ENCODE results near the gene DESI1.
"Not testable (repeated sequence)": the region's sequence is repeated elsewhere in the genome, so short reads cannot be mapped to it uniquely, and the experiment has no call there.

Gene DESI1

DNA sequence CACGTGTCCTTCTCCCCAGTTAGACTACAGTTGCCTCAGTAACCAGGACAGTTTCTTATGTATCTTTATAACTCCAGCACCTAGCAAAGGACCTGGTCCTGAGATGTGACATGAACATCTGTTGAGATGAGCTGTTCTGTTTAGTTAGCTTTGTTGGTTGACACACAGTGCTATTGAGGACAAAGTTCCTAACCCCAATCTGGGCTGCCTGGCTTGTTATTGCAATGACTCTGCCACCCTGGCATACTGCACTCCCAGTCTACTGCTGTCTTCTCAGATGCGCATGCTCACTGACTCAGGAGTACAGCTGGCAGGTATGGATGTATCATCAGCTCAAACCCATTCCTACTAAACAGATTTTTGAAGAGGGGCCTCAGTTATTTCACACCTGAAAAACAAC lies 7.4 kb downstream of the DESI1 start:
- Mint-ChIP-seq H3K36me3 (peaks cover 5% of the 10 kb centered on the region), H3K4me3 (no peak overlapping the region), H3K27me3 (no peaks in the 10 kb centered on the region), H3K9me3 (ENCODE audit: low read depth) (no peaks in the 10 kb centered on the region), H3K27ac (no peak overlapping the region), H3K4me1 (ENCODE audit: low read depth) (peaks cover 23% of the 10 kb centered on the region)

- peaks cover 7% of the 10 kb centered on the region for H3K36me3 Mint-ChIP-seq
- no peak overlapping the region for H3K4me3 Mint-ChIP-seq
- no peaks in the 10 kb centered on the region for H3K9me3 Mint-ChIP-seq (ENCODE audit: low read depth)
- H3K27me3 Mint-ChIP-seq = no peaks in the 10 kb centered on the region
- peaks cover 19% of the 10 kb centered on the region for H3K4me1 Mint-ChIP-seq (ENCODE audit: low read depth)
- no peak overlapping the region for H3K27ac Mint-ChIP-seq
Observed at GRCh38 chr22:41612603-41613306, 8.1 kb downstream of the DESI1 start.

DNA sequence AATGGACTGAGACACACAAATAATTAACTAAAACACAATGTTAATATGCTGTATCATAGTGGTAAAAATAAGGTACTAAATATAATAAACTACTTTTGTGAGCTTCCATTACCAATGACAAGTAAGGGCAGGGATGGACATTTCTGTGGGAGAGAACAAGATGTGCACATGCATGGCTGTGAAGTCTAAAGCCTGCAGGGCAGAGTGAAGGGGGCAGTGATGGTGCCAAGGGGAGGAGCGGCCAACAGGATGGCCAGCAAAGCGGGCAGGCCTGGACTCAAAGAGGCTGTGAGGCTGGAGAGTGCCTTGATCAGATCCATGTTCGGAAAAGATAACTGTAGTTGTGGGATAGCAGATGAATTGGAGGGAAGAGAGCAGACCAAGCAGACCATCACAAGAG lies 12.5 kb downstream of the DESI1 start:
- Mint-ChIP-seq H3K27ac (no peak overlapping the region), H3K9me3 (ENCODE audit: low read depth) (no peaks in the 10 kb centered on the region), H3K4me1 (ENCODE audit: low read depth) (peaks cover 17% of the 10 kb centered on the region), H3K36me3 (peaks cover 18% of the 10 kb centered on the region), H3K4me3 (no peak overlapping the region), H3K27me3 (no peaks in the 10 kb centered on the region)

- Mint-ChIP-seq H3K36me3 (peaks cover 27% of the 10 kb centered on the region), H3K27ac (peak overlapping the region; percentile 46), H3K9me3 (ENCODE audit: low read depth) (no peaks in the 10 kb centered on the region), H3K27me3 (no peaks in the 10 kb centered on the region), H3K4me3 (no peak overlapping the region), H3K4me1 (ENCODE audit: low read depth) (peaks cover 28% of the 10 kb centered on the region)
Observed at GRCh38 chr22:41603873-41604332, 16.9 kb downstream of the DESI1 start.

DNA sequence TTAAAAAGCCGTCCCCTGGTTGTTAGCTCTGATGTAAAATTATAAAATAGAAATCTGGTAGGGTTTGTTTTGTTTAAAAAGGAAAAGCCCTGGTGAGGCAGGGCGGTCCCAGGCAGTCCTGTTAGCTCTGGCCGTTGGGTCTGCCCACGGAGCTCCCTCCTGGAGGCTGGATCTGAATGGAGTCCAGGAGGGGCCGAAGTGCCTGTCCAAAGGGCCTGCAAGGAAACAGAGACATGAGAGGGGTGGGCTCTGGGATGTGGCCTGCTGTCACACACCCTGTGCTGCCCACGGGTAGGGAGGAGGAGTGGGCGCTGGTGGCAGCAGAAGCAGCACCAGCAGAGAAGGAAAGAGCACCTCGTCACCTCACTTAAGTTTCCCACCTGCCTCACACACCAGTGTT lies 19.9 kb downstream of the DESI1 start:
- no peak overlapping the region for H3K4me3 Mint-ChIP-seq

GRCh38 chr22:41598891-41599635 lies 21.8 kb downstream of the DESI1 start:
- Mint-ChIP-seq H3K27ac (no peak overlapping the region), H3K36me3 (peaks cover 13% of the 10 kb centered on the region), H3K9me3 (ENCODE audit: low read depth) (no peaks in the 10 kb centered on the region), H3K4me1 (ENCODE audit: low read depth) (peaks cover 18% of the 10 kb centered on the region), H3K27me3 (no peaks in the 10 kb centered on the region), H3K4me3 (no peak overlapping the region)

More for the DNA sequence above, 19.9 kb downstream of the DESI1 start:
- Mint-ChIP-seq H3K9me3 (ENCODE audit: low read depth) (no peaks in the 10 kb centered on the region), H3K36me3 (peaks cover 22% of the 10 kb centered on the region), H3K27me3 (no peaks in the 10 kb centered on the region), H3K4me1 (ENCODE audit: low read depth) (peaks cover 28% of the 10 kb centered on the region), H3K27ac (no peak overlapping the region)

GRCh38 chr22:41598081-41598480 lies 22.8 kb downstream of the DESI1 start:
- peaks cover 8% of the 10 kb centered on the region for H3K4me1 Mint-ChIP-seq (ENCODE audit: low read depth)
- no peaks in the 10 kb centered on the region for H3K9me3 Mint-ChIP-seq (ENCODE audit: low read depth)
- no peak overlapping the region for H3K4me3 Mint-ChIP-seq
- H3K27me3 Mint-ChIP-seq = no peaks in the 10 kb centered on the region
- H3K36me3 Mint-ChIP-seq = peaks cover 6% of the 10 kb centered on the region
- H3K27ac Mint-ChIP-seq = no peak overlapping the region

- Mint-ChIP-seq H3K9me3 (ENCODE audit: low read depth) (no peaks in the 10 kb centered on the region), H3K27ac (no peak overlapping the region), H3K36me3 (peaks cover 3% of the 10 kb centered on the region), H3K4me1 (ENCODE audit: low read depth) (peaks cover 4% of the 10 kb centered on the region), H3K27me3 (no peaks in the 10 kb centered on the region), H3K4me3 (no peak overlapping the region)
Observed at GRCh38 chr22:41597635-41597953, 23.2 kb downstream of the DESI1 start.

GRCh38 chr22:41596776-41597634 lies 23.8 kb downstream of the DESI1 start:
- H3K9me3 Mint-ChIP-seq (ENCODE audit: low read depth) = no peaks in the 10 kb centered on the region
- H3K4me3 Mint-ChIP-seq = no peak overlapping the region
- H3K27ac Mint-ChIP-seq = no peak overlapping the region
- peaks cover 3% of the 10 kb centered on the region for H3K36me3 Mint-ChIP-seq
- no peaks in the 10 kb centered on the region for H3K4me1 Mint-ChIP-seq (ENCODE audit: low read depth)
- H3K27me3 Mint-ChIP-seq = no peaks in the 10 kb centered on the region

- Mint-ChIP-seq H3K36me3 (no peaks in the 10 kb centered on the region), H3K4me3 (no peak overlapping the region), H3K27me3 (no peaks in the 10 kb centered on the region), H3K9me3 (ENCODE audit: low read depth) (no peaks in the 10 kb centered on the region), H3K4me1 (ENCODE audit: low read depth) (peaks cover 2% of the 10 kb centered on the region), H3K27ac (no peak overlapping the region)
Observed at GRCh38 chr22:41595703-41596102, 25.1 kb downstream of the DESI1 start.

- not testable (repeated sequence) for H3K36me3 Mint-ChIP-seq; H3K27ac Mint-ChIP-seq; H3K4me1 Mint-ChIP-seq (ENCODE audit: low read depth); H3K27me3 Mint-ChIP-seq; H3K4me3 Mint-ChIP-seq; H3K9me3 Mint-ChIP-seq (ENCODE audit: low read depth)
Observed at GRCh38 chr22:41593336-41593960, 27.4 kb downstream of the DESI1 start.

GRCh38 chr22:41589391-41590241 lies 31.2 kb downstream of the DESI1 start, which contains the start of gene PMM1:
Gene PMM1, minus strand, starts transcription at chr22:41589840. Its CDS starts 35 bp downstream, at chr22:41589805.
- Mint-ChIP-seq H3K9me3 (ENCODE audit: low read depth) (no peaks in the 10 kb centered on the region), H3K4me3 (peak within 1 kb of the TSS; percentile 92), H3K27ac (peak within 1 kb of the TSS; percentile 84), H3K36me3 (no peaks in the 10 kb centered on the region), H3K4me1 (ENCODE audit: low read depth) (peaks cover 10% of the 10 kb centered on the region), H3K27me3 (no peaks in the 10 kb centered on the region)

DNA sequence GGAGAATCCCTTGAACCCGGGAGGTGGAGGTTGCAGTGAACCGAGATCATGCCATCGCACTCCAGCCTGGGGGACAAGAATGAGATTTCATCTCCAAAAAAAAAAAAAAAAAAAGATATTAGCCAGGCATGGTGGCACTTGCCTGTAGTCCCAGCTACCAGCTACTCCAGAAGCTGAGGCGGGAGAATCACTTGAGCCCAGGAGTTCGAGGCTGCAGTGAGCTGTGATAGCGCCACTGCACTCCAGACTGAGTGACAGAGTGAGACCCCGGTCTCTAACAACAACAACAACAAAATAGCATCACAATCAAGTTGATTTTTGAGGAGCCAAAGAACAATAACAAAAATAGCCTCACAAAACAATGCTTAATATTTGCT lies 33.5 kb downstream of the DESI1 start:
- H3K4me1 Mint-ChIP-seq (ENCODE audit: low read depth) = peaks cover 10% of the 10 kb centered on the region
- no peaks in the 10 kb centered on the region for H3K9me3 Mint-ChIP-seq (ENCODE audit: low read depth)
- no peak overlapping the region for H3K27ac Mint-ChIP-seq
- H3K27me3 Mint-ChIP-seq = no peaks in the 10 kb centered on the region
- peak overlapping the region; percentile 7 for H3K4me3 Mint-ChIP-seq
- H3K36me3 Mint-ChIP-seq = no peaks in the 10 kb centered on the region

GRCh38 chr22:41585898-41586297 lies 34.9 kb downstream of the DESI1 start:
- H3K27me3 Mint-ChIP-seq = no peaks in the 10 kb centered on the region
- H3K4me1 Mint-ChIP-seq (ENCODE audit: low read depth) = peaks cover 8% of the 10 kb centered on the region
- no peak overlapping the region for H3K4me3 Mint-ChIP-seq
- H3K27ac Mint-ChIP-seq = no peak overlapping the region
- no peaks in the 10 kb centered on the region for H3K36me3 Mint-ChIP-seq
- H3K9me3 Mint-ChIP-seq (ENCODE audit: low read depth) = no peaks in the 10 kb centered on the region

Data from activated naive CD8-positive, alpha-beta T cell (primary cell).